GM12891 (cell line): ENCODE results near the gene RNPS1.

ENCODE experiments used
- DNase-seq: peaks from one replicate; pipeline ENCODE4 v3.0.0; 2011; ENCODE audit warnings: low spot score; ENCODE audit not compliant: insufficient read length
- FAIRE-seq: peaks from 2 replicates; lab custom pipeline; 2011; peaks lifted over from hg19 to GRCh38; lab: Jason Lieb, UNC
- PAX5 ChIP-seq: IDR thresholded peaks from 2 replicates; pipeline ENCODE4 v1.6.1; 2011; ENCODE audit warnings: low read length, moderate library complexity, mild to moderate bottlenecking; ENCODE audit not compliant: insufficient read depth, severe bottlenecking
- POLR2A ChIP-seq: IDR thresholded peaks from 2 replicates; pipeline ENCODE4 v1.6.1; 2011; ENCODE audit warnings: low read depth, low read length, control low read depth
- POLR2AphosphoS5 ChIP-seq: IDR thresholded peaks from 2 replicates; pipeline ENCODE4 v1.6.1; 2011; ENCODE audit warnings: low read depth, low read length, control low read depth
- POU2F2 ChIP-seq: IDR thresholded peaks from 2 replicates; pipeline ENCODE4 v1.6.1; 2011; ENCODE audit warnings: low read depth, mild to moderate bottlenecking, control low read depth, low read length, moderate library complexity
- SPI1 ChIP-seq: IDR thresholded peaks from 2 replicates; pipeline ENCODE4 v1.6.1; 2011; ENCODE audit warnings: low read depth, low read length, control low read depth
- TAF1 ChIP-seq: IDR thresholded peaks from 2 replicates; pipeline ENCODE4 v1.6.1; 2011; ENCODE audit warnings: low read depth, low read length, control low read depth

The RNPS1 gene

DNA sequence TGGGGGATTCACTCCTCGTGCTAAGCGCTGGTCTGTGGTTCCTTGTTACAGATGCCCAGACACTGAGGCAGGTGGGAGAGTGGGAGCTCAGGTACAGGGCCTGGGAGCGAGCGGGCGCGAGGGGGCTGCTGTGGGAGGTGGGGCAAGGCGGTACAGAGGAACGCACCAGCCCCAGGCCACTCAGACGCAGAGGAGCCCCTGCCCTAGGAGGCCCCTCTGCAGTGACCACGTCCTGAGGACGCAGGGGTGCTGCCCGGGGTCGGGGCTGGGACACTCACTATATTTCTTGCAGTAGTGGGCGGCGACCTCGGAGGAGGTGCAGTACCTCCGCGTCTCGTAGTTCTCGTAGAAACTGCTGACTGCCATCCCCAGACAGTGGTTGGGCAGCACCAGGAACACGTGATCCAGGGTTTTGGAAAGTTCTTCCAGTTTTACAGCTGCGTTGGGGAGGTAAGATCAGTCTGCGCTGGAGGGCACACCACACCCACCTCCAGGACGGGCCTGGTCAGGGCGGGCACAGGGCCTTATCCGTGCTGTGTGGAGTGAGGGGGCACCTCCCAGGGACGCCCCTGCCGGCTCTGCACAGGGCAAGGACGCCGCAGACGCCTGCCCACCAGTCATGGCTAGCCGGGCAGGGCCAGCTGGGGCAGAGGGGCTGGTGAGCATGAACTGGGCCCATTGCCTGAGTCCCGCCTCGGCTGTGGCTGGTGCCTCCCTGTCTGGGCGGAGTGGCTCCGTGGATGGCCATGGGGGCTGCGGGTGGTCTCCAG is 16.3 kb upstream of the RNPS1 start:
- DNase-seq: no peak
- no peak for TF ChIP-seq POLR2A
- no peak for TF ChIP-seq PAX5
- no peak for TF ChIP-seq TAF1
- no peak for TF ChIP-seq SPI1
- no peak for TF ChIP-seq POU2F2
- TF ChIP-seq POLR2AphosphoS5: no peak
- FAIRE-seq: no peak

DNA sequence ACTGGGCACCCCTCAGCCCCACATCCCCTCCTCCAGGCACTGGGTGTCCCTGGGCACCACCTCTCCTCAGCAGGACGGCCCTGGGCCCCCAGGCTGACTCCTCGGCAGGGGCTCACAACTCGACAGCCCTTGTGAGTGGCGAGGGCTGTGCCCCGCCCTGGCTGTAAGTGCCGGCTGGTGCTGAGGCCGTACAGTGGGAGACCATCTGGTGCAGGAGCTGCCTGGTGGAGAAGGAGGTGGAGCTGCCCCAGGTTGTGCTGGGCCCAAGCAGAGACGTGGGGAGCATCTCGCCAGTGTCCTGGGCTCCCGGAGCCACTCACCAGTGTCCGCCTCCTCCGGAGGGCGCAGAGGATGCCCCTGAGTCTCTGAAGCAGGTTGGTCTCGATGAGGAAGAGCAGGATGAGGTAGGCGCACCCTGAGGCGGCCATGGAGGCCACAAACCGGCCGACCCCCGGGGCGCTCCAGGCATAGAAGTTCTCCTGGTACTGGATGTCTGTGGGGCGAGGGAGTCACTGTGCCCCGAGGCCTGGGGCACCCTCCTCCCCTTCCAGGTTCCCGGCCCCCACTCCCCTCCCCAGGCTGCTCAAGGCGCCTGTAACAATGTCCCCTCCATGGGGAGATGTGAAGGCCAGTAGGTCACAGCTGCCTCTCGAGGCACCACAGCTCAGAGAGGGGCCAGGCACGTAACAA is 15.1 kb upstream of the RNPS1 start:
- FAIRE-seq: no peak
- no peak for DNase-seq

DNA sequence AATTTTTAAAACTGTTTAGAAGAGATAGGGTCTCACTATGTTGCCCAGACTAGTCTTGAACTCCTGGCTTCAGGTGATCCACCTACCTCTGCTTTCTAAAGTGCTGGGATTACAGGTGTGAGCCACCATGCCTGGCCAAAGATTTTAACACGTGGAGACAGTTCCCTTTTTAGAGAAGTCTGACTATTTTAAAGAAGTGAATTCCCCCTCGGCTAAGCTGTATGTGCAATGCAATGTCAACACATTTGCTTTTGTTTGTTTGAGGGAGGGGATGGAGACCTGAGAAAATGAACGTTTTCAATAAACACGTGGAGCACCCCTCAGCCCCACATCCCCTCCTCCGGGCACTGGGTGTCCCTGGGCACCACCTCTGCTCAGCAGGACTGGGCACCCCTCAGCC is 14.3 kb upstream of the RNPS1 start:
- TF ChIP-seq POU2F2 (no peak), PAX5 (no peak), TAF1 (no peak), POLR2A (no peak), POLR2AphosphoS5 (no peak), SPI1 (no peak)
- DNase-seq (no peak), FAIRE-seq (no peak)

More for the DNA sequence above, 15.1 kb upstream of the RNPS1 start:
- TF ChIP-seq POLR2A (no peak), TAF1 (no peak), PAX5 (no peak)

DNA sequence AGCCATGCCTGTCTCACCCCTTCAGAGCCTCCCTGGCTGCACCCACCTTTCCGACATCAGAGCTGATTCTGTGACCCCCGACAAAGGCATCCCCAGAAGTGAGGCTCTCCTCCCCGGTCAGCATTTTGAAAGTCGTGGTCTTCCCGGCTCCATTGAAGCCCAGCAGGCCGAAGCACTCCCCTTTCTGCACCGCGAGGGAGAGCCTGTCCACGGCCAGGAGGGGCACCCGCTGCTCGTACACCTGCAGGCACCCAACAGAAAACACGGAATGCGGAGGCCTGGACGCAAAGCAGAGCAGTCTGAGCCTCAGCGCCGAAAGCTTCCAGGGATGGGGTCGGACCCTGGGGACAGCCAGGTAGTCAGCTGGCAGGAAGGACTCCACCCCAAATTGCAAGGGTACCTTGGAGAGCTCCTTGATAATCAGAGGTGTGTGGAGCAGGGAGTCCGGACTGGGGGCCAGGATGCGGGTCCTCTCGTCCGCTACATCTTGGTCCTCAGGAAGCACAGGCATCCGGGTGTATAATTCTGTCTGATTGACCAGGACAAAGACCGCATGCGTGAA is 13.1 kb upstream of the RNPS1 start:
- FAIRE-seq: no peak
- TF ChIP-seq POLR2AphosphoS5: no peak
- TF ChIP-seq PAX5: no peak
- TF ChIP-seq TAF1: no peak
- no peak for TF ChIP-seq SPI1
- TF ChIP-seq POU2F2: no peak
- no peak for TF ChIP-seq POLR2A

DNA sequence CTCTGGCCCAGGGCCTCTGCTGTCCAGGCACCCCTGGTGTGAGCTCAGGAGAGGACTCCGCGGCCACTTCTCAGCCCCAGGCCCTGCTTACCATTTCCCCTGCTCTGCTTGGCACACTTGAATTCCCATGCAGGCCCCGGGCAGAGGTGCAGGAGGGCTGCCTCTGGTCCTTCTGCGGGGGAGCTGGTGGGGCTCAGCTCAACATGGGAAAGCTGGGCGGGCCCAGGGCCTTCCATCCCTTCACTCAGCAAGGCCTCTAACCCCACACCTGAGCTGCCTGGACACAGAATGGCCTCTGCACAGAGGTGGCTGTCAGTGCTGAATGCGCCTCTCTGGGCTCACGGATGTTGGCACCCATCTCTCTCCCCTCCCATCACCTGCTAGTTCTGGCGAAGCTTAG is 12.5 kb upstream of the RNPS1 start:
- FAIRE-seq (no peak), DNase-seq (no peak)
- TF ChIP-seq POU2F2 (no peak), POLR2AphosphoS5 (no peak), TAF1 (no peak), SPI1 (no peak), PAX5 (no peak), POLR2A (no peak)

More for the DNA sequence above, 13.1 kb upstream of the RNPS1 start:
- DNase-seq: no peak

DNA sequence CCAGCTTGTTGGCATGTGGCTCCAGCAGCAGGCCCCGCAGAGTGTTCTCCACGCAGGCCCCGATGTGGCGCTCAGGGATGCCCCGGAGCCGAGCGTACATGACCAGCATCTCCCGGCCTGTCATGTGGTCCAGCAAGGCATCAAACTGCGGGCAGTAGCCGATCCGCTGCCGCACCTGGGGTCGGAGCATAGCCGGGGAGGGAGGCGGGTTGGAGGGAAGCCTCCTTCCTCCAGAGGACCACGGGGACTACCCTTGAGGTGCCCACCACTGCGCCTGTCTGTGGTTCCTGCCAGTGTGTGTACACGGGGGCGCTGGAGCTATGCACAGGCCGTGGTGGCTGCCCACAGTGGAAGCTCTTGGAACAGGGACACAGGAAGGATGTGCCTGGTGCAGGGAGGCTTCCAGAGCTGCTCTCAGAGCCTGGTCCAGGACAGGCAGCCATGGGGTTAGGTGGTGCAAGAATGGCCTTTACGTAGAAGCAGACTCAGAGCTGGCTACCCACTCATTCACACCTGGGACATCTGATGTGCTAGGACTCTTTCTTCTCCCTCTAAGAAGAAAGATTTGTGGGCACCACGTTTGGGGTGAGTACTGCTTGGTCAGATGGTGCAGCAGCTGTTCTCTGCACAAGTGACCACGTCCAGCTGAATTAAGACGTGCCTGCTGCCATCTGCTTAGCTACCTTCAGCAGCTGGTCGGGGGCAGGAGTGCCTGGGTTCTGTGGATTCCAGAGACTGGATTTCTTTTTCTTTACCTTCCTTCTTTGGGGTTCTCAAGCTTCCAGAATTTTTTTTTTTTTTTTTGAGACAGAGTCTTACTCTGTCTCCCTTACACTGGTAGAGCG is 11.3 kb upstream of the RNPS1 start:
- FAIRE-seq: no peak
- no peak for DNase-seq
- TF ChIP-seq TAF1 (no peak), SPI1 (no peak), POLR2AphosphoS5 (no peak), POLR2A (no peak), POU2F2 (no peak), PAX5 (no peak)

DNA sequence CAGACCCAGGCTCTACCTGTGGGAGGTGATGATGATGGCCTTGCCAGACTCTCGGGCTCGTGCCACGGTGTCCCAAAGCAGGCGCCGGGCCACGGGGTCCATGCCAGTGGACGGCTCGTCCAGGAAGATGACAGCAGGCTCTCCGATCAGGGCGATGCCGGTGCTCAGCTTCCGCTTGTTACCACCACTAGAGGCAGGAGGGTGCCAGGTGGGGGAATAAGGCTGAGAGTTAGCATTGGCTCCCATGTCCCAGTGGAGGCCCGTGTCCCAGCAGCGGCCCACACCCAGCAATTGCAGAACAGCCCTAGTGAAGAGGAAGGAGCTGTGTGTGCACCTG is 10.3 kb upstream of the RNPS1 start:
- TF ChIP-seq SPI1 (no peak), POLR2A (no peak), POLR2AphosphoS5 (no peak), PAX5 (no peak), POU2F2 (no peak), TAF1 (no peak)
- FAIRE-seq (no peak), DNase-seq (no peak)

DNA sequence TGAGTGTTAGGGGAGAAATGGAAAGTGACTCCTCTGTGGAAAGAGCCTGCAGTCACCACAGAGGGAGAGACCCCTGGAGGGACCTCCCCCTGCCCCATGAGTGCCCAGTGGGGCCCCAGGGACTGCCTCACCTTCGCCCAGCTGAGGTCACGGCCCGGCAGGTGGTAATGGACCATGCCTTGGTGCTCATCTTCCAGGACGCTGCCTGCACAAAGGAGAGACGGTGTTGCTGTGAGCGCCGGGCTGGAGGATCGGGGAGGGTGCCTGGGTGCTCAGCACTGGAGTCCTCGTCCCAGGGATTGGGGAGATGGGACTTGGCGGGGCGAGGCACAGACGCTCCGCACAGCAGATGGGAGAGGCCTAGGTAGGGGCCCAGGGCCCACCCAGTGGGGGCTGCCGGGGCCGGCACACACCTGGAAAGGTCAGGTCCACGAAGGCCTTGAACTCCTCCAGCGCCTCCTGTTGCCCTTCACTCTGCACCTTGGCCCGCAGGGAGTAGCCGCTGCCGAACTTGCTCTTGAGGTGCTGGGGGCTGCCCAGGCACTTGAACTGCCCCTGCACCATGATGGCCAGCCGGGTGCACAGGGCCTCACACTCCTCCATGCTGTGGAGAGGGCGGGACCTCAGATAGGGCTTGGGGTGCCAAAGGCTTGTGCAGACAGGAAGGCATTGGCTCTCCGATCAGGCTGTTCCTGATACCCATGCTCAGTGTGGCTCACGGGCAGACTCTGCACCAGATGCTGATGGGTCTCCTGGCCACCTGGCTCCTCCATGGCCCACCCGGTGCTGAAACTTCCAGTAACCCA is 9.7 kb upstream of the RNPS1 start:
- FAIRE-seq: no peak
- no peak for DNase-seq
- TF ChIP-seq POLR2A (no peak), SPI1 (no peak), POLR2AphosphoS5 (no peak), PAX5 (no peak), TAF1 (no peak), POU2F2 (no peak)
